Endothelial cell of umbilical vein (primary cell): ENCODE results near the gene AHI1. TPM values are rescaled to one million over a fixed set of nuclear protein-coding genes. Genes with fewer than 3 reads are reported as not detected.
A peak's percentile ranks its signal among the peaks of the same experiment; 100 is the strongest.
"Not testable (repeated sequence)": the region's sequence is repeated elsewhere in the genome, so short reads cannot be mapped to it uniquely, and the experiment has no call there.

Experiments
- BruUV-seq: library from RNA; stranded (reverse); fragments of 400-500 nt; replicated peaks from 2 replicates; lab custom pipeline; 2021; lab: Mats Ljungman, UMichigan
- CTCF ChIA-PET: fragments of 300-600, 350-600 bp; sonication (Branson Sonifier 250); formaldehyde crosslinking; loops from one replicate; lab custom pipeline; 2021; ENCODE audit warnings: antibody characterized with exemption, inconsistent platforms; lab: Charles Lee
- POLR2A ChIA-PET: fragments of 300-600, 350-600 bp; sonication (Branson Sonifier 250); formaldehyde crosslinking; loops from one replicate; lab custom pipeline; 2021; ENCODE audit warnings: antibody characterized with exemption, inconsistent platforms; lab: Charles Lee
- DNase-seq: peaks from one replicate; pipeline ENCODE4 v3.0.0-alpha.2; 2011; ENCODE audit warnings: low read depth, low spot score
- FAIRE-seq: peaks from 2 replicates; lab custom pipeline; 2011; peaks lifted over from hg19 to GRCh38; lab: Jason Lieb, UNC
- H2AFZ ChIP-seq: 2 replicates; pipeline ENCODE4 v1.6.0; 2012; ENCODE audit warnings: low read depth, low read length, control low read depth, inconsistent platforms
- H3K27ac ChIP-seq: 2 replicates; pipeline ENCODE4 v1.5.1; 2011; ENCODE audit warnings: low read depth, mild to moderate bottlenecking, control low read depth, low read length, moderate library complexity; ENCODE audit not compliant: insufficient read depth
- H3K27me3 ChIP-seq, 2 experiments: 2 replicates each; pipeline versions ENCODE4 v1.6.0 to v1.6.1; 2011; ENCODE audit warnings: low read length in 2 of 2, mixed read lengths in 1 of 2; ENCODE audit not compliant: control insufficient read depth in 2 of 2, insufficient read depth in 2 of 2
- H3K36me3 ChIP-seq, 2 experiments: 2 replicates in 1 of 2; 3 replicates in 1 of 2; pipeline ENCODE4 v1.5.1; 2011; ENCODE audit warnings: low read length in 2 of 2, mild to moderate bottlenecking in 1 of 2, moderate library complexity in 1 of 2; ENCODE audit not compliant: control insufficient read depth in 2 of 2, insufficient read depth in 2 of 2; ENCODE audit errors: extremely low read depth in 1 of 2
- H3K4me1 ChIP-seq: 3 replicates; pipeline ENCODE4 v1.5.1; 2011; ENCODE audit warnings: mild to moderate bottlenecking, low read length; ENCODE audit not compliant: control insufficient read depth, insufficient read depth; ENCODE audit errors: extremely low read depth
- H3K4me2 ChIP-seq: 2 replicates; pipeline ENCODE4 v1.6.1; 2011; ENCODE audit warnings: low read length, control low read depth, mixed read lengths; ENCODE audit not compliant: insufficient read depth
- H3K4me3 ChIP-seq, 3 experiments: fragments of 200-600 bp in 1 of 3; sonication (generic), shearing (Covaris generic) in 1 of 3; replicated peaks in 1 of 3; 2 replicates each; pipeline ENCODE4 v1.5.1; 2011 to 2016; ENCODE audit warnings: control low read depth in 3 of 3, low read length in 3 of 3, mild to moderate bottlenecking in 2 of 3, inconsistent platforms in 1 of 3, low read depth in 1 of 3, moderate library complexity in 1 of 3; ENCODE audit not compliant: insufficient read depth in 1 of 3
- H3K79me2 ChIP-seq: 2 replicates; pipeline ENCODE4 v1.6.0; 2012; ENCODE audit warnings: low read length, inconsistent platforms; ENCODE audit not compliant: control insufficient read depth, insufficient read depth
- H3K9ac ChIP-seq: replicated peaks from 2 replicates; pipeline ENCODE3; 2011; ENCODE audit warnings: low read length, control low read depth; ENCODE audit not compliant: insufficient read depth; ENCODE audit errors: extremely low read depth
- H3K9me1 ChIP-seq: replicated peaks from 3 replicates; pipeline ENCODE4 v1.6.0; 2011; ENCODE audit warnings: mild to moderate bottlenecking, low read length; ENCODE audit not compliant: control insufficient read depth, insufficient read depth; ENCODE audit errors: extremely low read depth
- H3K9me3 ChIP-seq: replicated peaks from 2 replicates; pipeline ENCODE4 v1.5.1; 2012; ENCODE audit warnings: low read length, inconsistent platforms; ENCODE audit not compliant: control insufficient read depth, insufficient read depth
- H4K20me1 ChIP-seq: replicated peaks from 2 replicates; pipeline ENCODE3; 2011; ENCODE audit warnings: mild to moderate bottlenecking, low read length; ENCODE audit not compliant: control insufficient read depth, insufficient read depth; ENCODE audit errors: extremely low read depth
- FOS ChIP-seq: IDR thresholded peaks from 2 replicates; pipeline ENCODE4 v1.6.1; 2011; ENCODE audit warnings: mild to moderate bottlenecking, low read length, moderate library complexity, borderline replicate concordance; ENCODE audit not compliant: insufficient read depth
- GATA2 ChIP-seq: IDR thresholded peaks from 2 replicates; pipeline ENCODE4 v1.7.0; 2011; ENCODE audit warnings: low read depth, mild to moderate bottlenecking, moderate library complexity, mixed read lengths, low read length; ENCODE audit not compliant: insufficient read length, insufficient read depth
- JUN ChIP-seq: IDR thresholded peaks from 2 replicates; pipeline ENCODE4 v1.6.1; 2011; ENCODE audit warnings: borderline replicate concordance, low read depth; ENCODE audit not compliant: insufficient read length, insufficient read depth
- MAX ChIP-seq: IDR thresholded peaks from 2 replicates; pipeline ENCODE4 v1.6.1; 2011; ENCODE audit not compliant: insufficient read depth, insufficient read length
- POLR2AphosphoS5 ChIP-seq: IDR thresholded peaks from 2 replicates; pipeline ENCODE4 v1.6.1; 2012; ENCODE audit warnings: low read depth, mild to moderate bottlenecking, control low read depth, low read length, moderate library complexity; ENCODE audit not compliant: insufficient read depth
- dilution Hi-C: fragments of 300-500 bp; cut with MboI; formaldehyde crosslinking; loops from one replicate; pipeline ENCODE4 v1.15.0; 2019; ENCODE audit warnings: low sequenced_read_pairs; ENCODE audit not compliant: extremely low pct_ligation_motif_present
- intact Hi-C: fragments of 100-400 bp; cut with micrococcal nuclease; formaldehyde crosslinking; loops from one replicate; pipeline ENCODE4 v1.10.0; 2022
- polyA plus RNA-seq, 4 experiments: library from polyadenylated mRNA; depleted of rRNA in 3 of 4; stranded (reverse) in 3 of 4; unstranded in 1 of 4; fragments of >200 nt; gene quantifications; 2 replicates each; pipeline versions ENCODE4 v1.2.1 to v1.2.3, GENCODE V29; 2011 to 2012; ENCODE audit warnings: missing spikeins in 1 of 4
- total RNA-seq: library from RNA; stranded (reverse); gene quantifications from 2 replicates; pipeline ENCODE4 v1.2.3, GENCODE V29; 2021

Gene AHI1
- total and polyA plus RNA-seq, 2 donors (not counting 3 experiments of a cell fraction or from before 2014, with no cell fraction given) = 5.1 to 20.7 TPM

GRCh38 chr6:135488023-135488422 is 9.5 kb downstream of the AHI1 start:
- H3K9ac ChIP-seq = peak overlapping the region; percentile 9
- CTCF ChIA-PET = no interaction called here
- H3K4me1 ChIP-seq = peaks cover 8% of the 10 kb centered on the region
- DNase-seq (peak; percentile 40), FAIRE-seq (no peak)
- dilution Hi-C loops = no loop called here
- peak overlapping the region; percentile 20 for H3K27ac ChIP-seq
- no TSS peak for BruUV-seq
- H2AFZ ChIP-seq = no peak overlapping the region
- POLR2A ChIA-PET = no interaction called here
- no peaks in the 10 kb centered on the region for H3K79me2 ChIP-seq
- TF ChIP-seq JUN (peak; percentile 65), GATA2 (no peak), MAX (no peak), FOS (peak; percentile 81), POLR2AphosphoS5 (no peak)
- H3K4me3 ChIP-seq = no peak overlapping the region
- H3K36me3 ChIP-seq = peaks cover 4 to 6% of the 10 kb centered on the region in 2 experiments
- no peaks in the 10 kb centered on the region for H3K27me3 ChIP-seq
- no peaks in the 10 kb centered on the region for H3K9me1 ChIP-seq
- H3K4me2 ChIP-seq = peak overlapping the region; percentile 42
- H4K20me1 ChIP-seq = no peaks in the 10 kb centered on the region
- intact Hi-C loops = no loop called here
- no peaks in the 10 kb centered on the region for H3K9me3 ChIP-seq

- FAIRE-seq, H3K9me3 ChIP-seq, H3K27ac ChIP-seq, H3K79me2 ChIP-seq, H3K36me3 ChIP-seq, H3K4me3 ChIP-seq, H3K9me1 ChIP-seq, DNase-seq, CTCF ChIA-PET, intact Hi-C loops, dilution Hi-C loops, H3K27me3 ChIP-seq, H2AFZ ChIP-seq, H3K4me1 ChIP-seq, H4K20me1 ChIP-seq, H3K9ac ChIP-seq, H3K4me2 ChIP-seq, BruUV-seq: not testable (repeated sequence)
- POLR2A ChIA-PET = interaction anchor here (0.6 kb wide), 1 partner anchor 704 kb away, joined by 5 read pairs; no protein-coding TSS in a partner anchor
These were observed 13.6 kb downstream of the AHI1 start for GRCh38 chr6:135483903-135484302.
